ENCODE data around the gene REG3G. TPM values are rescaled to one million over a fixed set of nuclear protein-coding genes. Genes with fewer than 3 reads are reported as not detected.
"Not testable (repeated sequence)": the region's sequence is repeated elsewhere in the genome, so short reads cannot be mapped to it uniquely, and the experiment has no call there.

The REG3G gene
- total RNA-seq, 1 donor from 2014 or later, result not detected

DNA sequence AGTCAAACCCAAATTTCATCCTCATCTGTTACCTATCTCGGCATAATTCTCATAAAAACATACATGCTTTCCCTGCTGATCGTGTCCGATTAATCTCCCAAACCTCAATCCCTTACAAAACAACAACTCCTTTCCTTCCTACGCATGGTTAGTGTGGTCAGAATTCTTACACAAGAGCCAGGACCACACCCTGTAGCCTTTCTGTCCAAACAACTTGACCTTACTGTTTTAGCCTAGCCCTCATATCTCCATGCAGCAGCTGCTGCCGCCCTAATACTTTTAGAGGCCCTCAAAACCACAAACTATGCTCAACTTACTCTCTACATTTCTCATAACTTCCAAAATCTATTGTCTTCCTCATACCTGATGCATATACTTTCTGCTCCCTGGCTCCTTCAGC is 29.3 kb downstream of the REG3G start:
- H3K4me1 Mint-ChIP-seq (ENCODE audit: low read depth); H3K27me3 Mint-ChIP-seq (ENCODE audit: low read depth); H3K4me3 Mint-ChIP-seq (ENCODE audit: low read depth); H3K36me3 Mint-ChIP-seq (ENCODE audit: low read depth); H3K27ac Mint-ChIP-seq; intact Hi-C loops (cut with micrococcal nuclease); DNase-seq (ENCODE audit: low spot score): not testable (repeated sequence)
- H3K9me3 Mint-ChIP-seq, result peaks cover 13% of the 10 kb centered on the region

DNA sequence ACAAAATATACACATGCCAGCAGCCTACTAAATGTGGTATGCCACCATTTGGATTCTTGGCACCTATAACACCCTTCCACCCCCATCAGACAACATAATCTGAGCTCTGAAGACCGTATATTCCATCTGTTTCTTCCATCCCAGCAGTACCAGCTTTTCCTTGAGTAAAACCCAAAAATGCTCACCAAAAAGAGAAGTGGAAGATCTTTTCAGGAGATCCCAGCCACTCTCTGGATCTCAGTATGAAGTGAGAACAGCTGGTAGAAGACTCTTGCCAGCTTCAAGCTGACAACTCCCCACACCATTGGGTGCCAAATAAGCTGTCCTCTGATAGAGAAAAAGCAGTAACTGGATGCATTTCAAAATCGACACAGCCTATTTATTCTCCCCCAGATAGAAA is 39.7 kb downstream of the REG3G start:
- Mint-ChIP-seq H3K36me3 (ENCODE audit: low read depth) (no peaks in the 10 kb centered on the region), H3K4me1 (ENCODE audit: low read depth) (no peaks in the 10 kb centered on the region), H3K4me3 (ENCODE audit: low read depth) (no peak overlapping the region), H3K27me3 (ENCODE audit: low read depth) (no peaks in the 10 kb centered on the region), H3K9me3 (peaks cover 16% of the 10 kb centered on the region), H3K27ac (no peak overlapping the region)
- no peak for DNase-seq (ENCODE audit: low spot score)
- intact Hi-C loops (cut with micrococcal nuclease), result no loop called here

DNA sequence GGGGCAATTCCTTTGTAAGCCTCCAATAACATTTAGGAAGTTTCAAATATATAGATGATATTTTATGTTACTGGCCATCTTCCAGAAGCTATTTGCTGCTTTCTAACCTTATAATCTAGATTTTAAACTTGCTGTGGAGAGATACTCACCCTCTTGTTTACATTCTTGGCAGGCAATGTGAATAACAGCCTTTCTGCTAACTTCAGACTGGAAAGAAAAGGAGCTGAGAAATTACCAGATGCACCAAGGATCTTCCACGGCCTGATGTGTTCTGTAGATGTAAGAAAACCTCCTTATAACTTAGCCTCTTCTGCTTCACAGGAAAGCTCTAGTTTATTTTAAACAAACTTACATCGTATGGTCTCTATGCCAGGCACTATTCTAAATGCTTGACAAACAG is 45.6 kb downstream of the REG3G start:
- Mint-ChIP-seq H3K4me3 (ENCODE audit: low read depth) (no peak overlapping the region), H3K27ac (no peak overlapping the region), H3K4me1 (ENCODE audit: low read depth) (no peaks in the 10 kb centered on the region), H3K36me3 (ENCODE audit: low read depth) (no peaks in the 10 kb centered on the region), H3K9me3 (peaks cover 21% of the 10 kb centered on the region), H3K27me3 (ENCODE audit: low read depth) (no peaks in the 10 kb centered on the region)
- DNase-seq (ENCODE audit: low spot score), result no peak
- intact Hi-C loops (cut with micrococcal nuclease), result no loop called here

Other genes starting within 250 kb of the REG3G start
- gene REG1B, start 62.3 kb downstream of the REG3G start, total RNA-seq, result not detected in 2 replicates
- not detected in 2 replicates for gene REG1A, start 94.8 kb downstream of the REG3G start, total RNA-seq
- gene REG3A, start 134.1 kb downstream of the REG3G start, total RNA-seq, result not detected in 2 replicates

All from activated T-helper 2 cell treated with anti-CD3 and anti-CD28 coated beads, Interferon-gamma antibody, Interleukin-2, Interleukin-4, amounts not matched to agents 10 μg/mL and 5 μg/mL and 100 μg/mL, durations not matched to agents 14 hours and 24 hours and 36 hours (primary cell).